H1 (cell line): ENCODE measurements around the gene LAMB1. TPM values are rescaled to one million over a fixed set of nuclear protein-coding genes. Genes with fewer than 3 reads are reported as not detected.

ENCODE experiments used
- CTCF ChIA-PET: fragments of 300-600 bp; sonication (Branson Sonifier 250); formaldehyde crosslinking; loops from one replicate; lab custom pipeline; 2021; ENCODE audit not compliant: partially characterized antibody; lab: Charles Lee
- POLR2A ChIA-PET: fragments of 300-600 bp; sonication (Branson Sonifier 250); formaldehyde crosslinking; loops from one replicate; lab custom pipeline; 2021; ENCODE audit warnings: inconsistent platforms; ENCODE audit not compliant: partially characterized antibody; lab: Charles Lee
- DNase-seq, 2 experiments: peaks; one replicate each; pipeline versions ENCODE4 v3.0.0 to v3.0.0-alpha.2; 2010 to 2022; ENCODE audit warnings: low spot score in 2 of 2, low read depth in 1 of 2, mixed read lengths in 1 of 2
- FAIRE-seq: peaks from 2 replicates; lab custom pipeline; 2011; peaks lifted over from hg19 to GRCh38; lab: Jason Lieb, UNC
- H2AFZ ChIP-seq: 2 replicates; pipeline ENCODE4 v1.8.1; 2012; ENCODE audit warnings: low read length, inconsistent platforms
- H2AK5ac ChIP-seq: 2 replicates; pipeline ENCODE4 v1.6.1; 2013; ENCODE audit warnings: low read depth, low read length
- H2BK120ac ChIP-seq: replicated peaks from 2 replicates; pipeline ENCODE3; 2013; ENCODE audit warnings: low read depth, low read length, inconsistent platforms
- H2BK12ac ChIP-seq: 2 replicates; pipeline ENCODE4 v1.6.1; 2013; ENCODE audit warnings: low read depth, low read length
- H2BK15ac ChIP-seq: 2 replicates; pipeline ENCODE4 v1.6.1; 2013; ENCODE audit warnings: low read length
- H2BK20ac ChIP-seq: 2 replicates; pipeline ENCODE4 v1.6.1; 2013; ENCODE audit warnings: low read length
- H2BK5ac ChIP-seq: 2 replicates; pipeline ENCODE4 v1.6.1; 2013; ENCODE audit warnings: low read depth, low read length
- H3K14ac ChIP-seq: 2 replicates; pipeline ENCODE4 v1.6.1; 2013; ENCODE audit warnings: inconsistent platforms; ENCODE audit not compliant: insufficient read length
- H3K18ac ChIP-seq: 2 replicates; pipeline ENCODE4 v1.6.1; 2013; ENCODE audit warnings: low read length; ENCODE audit errors: extremely low read depth
- H3K23ac ChIP-seq: 2 replicates; pipeline ENCODE4 v1.6.1; 2013; ENCODE audit warnings: inconsistent platforms; ENCODE audit not compliant: insufficient read length
- H3K23me2 ChIP-seq: 2 replicates; pipeline ENCODE4 v1.6.1; 2013; ENCODE audit warnings: low read depth, low read length
- H3K27ac ChIP-seq: 2 replicates; pipeline ENCODE4 v1.6.1; 2011; ENCODE audit warnings: low read depth, low read length, inconsistent platforms
- H3K27me3 ChIP-seq, 4 experiments: replicated peaks in 1 of 4; 1 replicate in 1 of 4; 2 replicates in 3 of 4; pipeline versions ENCODE4 v1.6.1 to v1.8.1; 2011 to 2013; ENCODE audit warnings: low read length in 3 of 4, mild to moderate bottlenecking in 3 of 4, inconsistent platforms in 2 of 4, mixed read lengths in 2 of 4, moderate library complexity in 1 of 4; ENCODE audit not compliant: control insufficient read depth in 3 of 4, insufficient read depth in 3 of 4; ENCODE audit errors: extremely low read depth in 1 of 4
- H3K36me3 ChIP-seq, 4 experiments: 2 replicates each; pipeline versions ENCODE4 v1.6.1 to v1.8.1; 2011 to 2013; ENCODE audit warnings: mild to moderate bottlenecking in 4 of 4, low read length in 3 of 4, moderate library complexity in 2 of 4, control low read depth in 1 of 4, inconsistent platforms in 1 of 4; ENCODE audit not compliant: insufficient read depth in 4 of 4, control insufficient read depth in 2 of 4
- H3K4ac ChIP-seq: replicated peaks from 2 replicates; pipeline ENCODE3; 2013; ENCODE audit warnings: low read length, low read depth, mixed read lengths, inconsistent platforms; ENCODE audit not compliant: insufficient read length
- H3K4me1 ChIP-seq, 4 experiments: replicated peaks in 1 of 4; 1 replicate in 1 of 4; 2 replicates in 3 of 4; pipeline versions ENCODE4 v1.6.1 to v1.8.1; 2011 to 2013; ENCODE audit warnings: low read length in 3 of 4, inconsistent platforms in 2 of 4, mixed read lengths in 1 of 4; ENCODE audit not compliant: insufficient read depth in 4 of 4, control insufficient read depth in 3 of 4
- H3K4me2 ChIP-seq, 2 experiments: 2 replicates each; pipeline versions ENCODE4 v1.6.1 to v1.8.1; 2011 to 2013; ENCODE audit warnings: low read depth in 2 of 2, low read length in 2 of 2, control low read depth in 1 of 2, inconsistent platforms in 1 of 2, mild to moderate bottlenecking in 1 of 2; ENCODE audit not compliant: insufficient read depth in 1 of 2
- H3K4me3 ChIP-seq, 4 experiments: fragments of 200-600, 300-600 bp in 1 of 4; sonication (generic), shearing (Covaris generic), sonication (Bioruptor Twin) in 1 of 4; 2 replicates each; pipeline versions ENCODE4 v1.5.1 to v1.8.1; 2011 to 2016; ENCODE audit warnings: low read length in 4 of 4, low read depth in 3 of 4, control low read depth in 2 of 4, inconsistent platforms in 2 of 4, mild to moderate bottlenecking in 2 of 4, mixed read lengths in 1 of 4, moderate library complexity in 1 of 4; ENCODE audit not compliant: insufficient read depth in 2 of 4; ENCODE audit errors: extremely low read depth in 1 of 4
- H3K56ac ChIP-seq: replicated peaks from 2 replicates; pipeline ENCODE3; 2013; ENCODE audit warnings: low read depth, mild to moderate bottlenecking, mixed read lengths, low read length, inconsistent platforms; ENCODE audit not compliant: insufficient read length
- H3K79me1 ChIP-seq: 2 replicates; pipeline ENCODE4 v1.6.1; 2013; ENCODE audit warnings: low read depth, low read length, control low read depth
- H3K79me2 ChIP-seq, 2 experiments: 2 replicates each; pipeline versions ENCODE4 v1.6.1 to v1.8.1; 2012 to 2013; ENCODE audit warnings: low read length in 2 of 2, mild to moderate bottlenecking in 2 of 2, inconsistent platforms in 1 of 2; ENCODE audit not compliant: insufficient read depth in 2 of 2, control insufficient read depth in 1 of 2
- H3K9ac ChIP-seq, 4 experiments: replicated peaks in 1 of 4; 1 replicate in 1 of 4; 2 replicates in 3 of 4; pipeline versions ENCODE4 v1.6.1 to v1.8.1; 2011 to 2013; ENCODE audit warnings: low read depth in 3 of 4, low read length in 3 of 4, control low read depth in 2 of 4, mild to moderate bottlenecking in 2 of 4, moderate library complexity in 2 of 4, inconsistent platforms in 1 of 4; ENCODE audit errors: extremely low read depth in 1 of 4
- H3K9me3 ChIP-seq, 2 experiments: 2 replicates each; pipeline versions ENCODE4 v1.6.1 to v1.8.1; 2012 to 2013; ENCODE audit warnings: mild to moderate bottlenecking in 2 of 2, moderate library complexity in 2 of 2, control low read depth in 1 of 2, inconsistent platforms in 1 of 2, low read depth in 1 of 2, low read length in 1 of 2, mixed read lengths in 1 of 2; ENCODE audit not compliant: insufficient read depth in 2 of 2
- H4K20me1 ChIP-seq, 2 experiments: replicated peaks in 1 of 2; 2 replicates each; pipeline versions ENCODE3 to v1.8.1; 2011 to 2013; ENCODE audit warnings: inconsistent platforms in 2 of 2, low read length in 2 of 2, mild to moderate bottlenecking in 1 of 2; ENCODE audit not compliant: insufficient read depth in 2 of 2, control insufficient read depth in 1 of 2
- H4K5ac ChIP-seq: 2 replicates; pipeline ENCODE4 v1.6.1; 2013; ENCODE audit warnings: low read length, low read depth, mixed read lengths, inconsistent platforms; ENCODE audit not compliant: insufficient read length
- H4K8ac ChIP-seq: 2 replicates; pipeline ENCODE4 v1.8.0; 2013; ENCODE audit warnings: mild to moderate bottlenecking, moderate library complexity, low read length, inconsistent platforms; ENCODE audit not compliant: insufficient read depth; ENCODE audit errors: extremely low read depth
- H4K91ac ChIP-seq: replicated peaks from 2 replicates; pipeline ENCODE3; 2013; ENCODE audit warnings: low read length, mixed read lengths, inconsistent platforms; ENCODE audit not compliant: insufficient read length
- BCL11A ChIP-seq, 2 experiments: IDR thresholded peaks; one replicate each; pipeline ENCODE4 v1.6.1; 2011; ENCODE audit warnings: low read depth in 2 of 2, low read length in 2 of 2, mild to moderate bottlenecking in 2 of 2
- CTBP2 ChIP-seq: IDR thresholded peaks from 2 replicates; pipeline ENCODE4 v1.7.0; 2011; ENCODE audit warnings: borderline replicate concordance, mild to moderate bottlenecking, moderate library complexity, mixed read lengths, low read length; ENCODE audit not compliant: insufficient read depth, insufficient read length
- GABPA ChIP-seq: IDR thresholded peaks from 2 replicates; pipeline ENCODE4 v1.6.1; 2011; ENCODE audit warnings: mild to moderate bottlenecking, low read length, moderate library complexity, borderline replicate concordance; ENCODE audit not compliant: insufficient read depth
- HDAC2 ChIP-seq, 2 experiments: fragments of 300-600 bp in 1 of 2; sonication (generic) in 1 of 2; IDR thresholded peaks; 2 replicates each; pipeline ENCODE4 v1.6.1; 2011 to 2012; ENCODE audit warnings: low read depth in 2 of 2, low read length in 2 of 2, mild to moderate bottlenecking in 2 of 2, moderate library complexity in 2 of 2, borderline replicate concordance in 1 of 2, inconsistent platforms in 1 of 2
- JUND ChIP-seq: IDR thresholded peaks from 2 replicates; pipeline ENCODE4 v1.6.1; 2011; ENCODE audit warnings: mild to moderate bottlenecking, improper control_type of control experiment, low read length
- MAFK ChIP-seq: IDR thresholded peaks from 2 replicates; pipeline ENCODE4 v1.6.1; 2012; ENCODE audit warnings: low read depth, mild to moderate bottlenecking, improper control_type of control experiment, low read length
- NANOG ChIP-seq: IDR thresholded peaks from 2 replicates; pipeline ENCODE4 v1.6.1; 2011; ENCODE audit warnings: low read length, low read depth, mild to moderate bottlenecking, inconsistent platforms; ENCODE audit not compliant: insufficient read depth, poor library complexity, severe bottlenecking
- NRF1 ChIP-seq: IDR thresholded peaks from 2 replicates; pipeline ENCODE4 v1.6.1; 2011; ENCODE audit warnings: mild to moderate bottlenecking, low read depth, low read length, improper control_type of control experiment
- POLR2AphosphoS5 ChIP-seq: IDR thresholded peaks from 2 replicates; pipeline ENCODE4 v1.6.1; 2011; ENCODE audit warnings: low read depth, low read length
- RFX5 ChIP-seq: IDR thresholded peaks from 2 replicates; pipeline ENCODE4 v1.6.1; 2011; ENCODE audit warnings: low read depth, low read length, improper control_type of control experiment, borderline replicate concordance
- WGBS, 2 experiments: shearing (Covaris generic) in 1 of 2; methylation state at CpG; one replicate each; pipeline versions ENCODE4 v1.1.6 to v1.1.7; 2013 to 2015; ENCODE audit warnings: low lambda C conversion rate in 2 of 2, mixed read lengths in 2 of 2, inconsistent platforms in 1 of 2, low coverage in 1 of 2, missing lambda C conversion rate in 1 of 2; ENCODE audit not compliant: insufficient replicate concordance in 2 of 2, insufficient coverage in 1 of 2, insufficient read length in 1 of 2; ENCODE audit errors: extremely low coverage in 1 of 2, missing lambda C conversion rate in 1 of 2; 5-methylcytosine and 5-hydroxymethylcytosine counted together
- polyA plus RNA-seq, 7 experiments: library from polyadenylated mRNA; depleted of rRNA in 3 of 7; stranded (reverse) in 5 of 7; unstranded in 2 of 7; fragments of >200 nt in 5 of 7; fragments of 200-250 nt in 2 of 7; gene quantifications; 1 replicate in 5 of 7; 2 replicates in 1 of 7; 4 replicates in 1 of 7; pipeline versions ENCODE4 v1.2.1 to v1.2.3, GENCODE V29; 2011 to 2013; ENCODE audit warnings: missing spikeins in 2 of 7, mixed read lengths in 2 of 7
- total RNA-seq: library from RNA; stranded (reverse); fragmentation: NEBNext Ultra II Directional; extraction: Animal tissue kit (Norgen Biotek cat#: 25700); gene quantifications from 2 replicates; pipeline ENCODE4 v1.2.1, GENCODE V29; 2021

The LAMB1 gene
- total and polyA plus RNA-seq, 2 of the 8 experiments (the other 6 are each of a cell fraction or from before 2014, with no cell fraction given) = 31.9 to 38.5 TPM

DNA sequence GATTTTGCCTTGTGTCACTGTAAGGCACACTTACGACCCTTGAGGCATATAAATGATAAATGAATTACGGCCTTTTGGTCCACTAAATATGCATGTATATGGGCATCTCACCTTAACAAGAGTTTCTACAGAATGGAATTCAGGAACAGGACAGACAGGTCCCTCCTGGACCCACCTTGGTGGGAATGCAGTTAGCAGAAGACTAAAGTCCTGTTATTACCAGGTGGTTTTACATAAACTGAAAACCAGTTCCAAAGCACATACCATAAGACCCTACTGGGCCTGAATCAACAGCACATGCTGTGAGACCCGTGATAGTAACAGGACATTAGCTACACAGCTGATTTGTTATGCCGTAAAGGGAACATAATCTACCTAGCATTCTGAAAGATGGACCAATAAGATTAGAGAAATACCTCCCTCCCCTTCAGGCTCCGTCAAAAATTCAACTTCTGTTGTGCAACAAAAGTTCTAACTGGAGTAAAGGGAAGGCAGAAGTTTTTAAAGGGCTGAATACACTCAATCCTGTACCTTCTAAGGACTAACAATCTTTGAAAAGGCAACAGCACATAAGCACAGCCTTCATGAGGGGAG, 24.0 kb downstream of the LAMB1 start:
- peaks cover 3 to 43% (median 6%) of the 10 kb centered on the region in 4 experiments; a peak in 6 of 8 replicates for H3K36me3 ChIP-seq
- no peak overlapping the region for H3K23ac ChIP-seq
- H3K9ac ChIP-seq = no peak overlapping the region
- H3K4ac ChIP-seq = no peak overlapping the region
- no peaks in the 10 kb centered on the region for H3K79me1 ChIP-seq
- no peak for TF ChIP-seq CTBP2
- TF ChIP-seq JUND = no peak
- TF ChIP-seq MAFK = no peak
- no peak for TF ChIP-seq BCL11A (IDR thresholded peaks at IDR 0.05; ENCODE audit: low read depth in 2 of 2, low read length in 2 of 2)
- TF ChIP-seq RFX5 = no peak
- no peak for TF ChIP-seq NANOG
- TF ChIP-seq POLR2AphosphoS5 = no peak
- no peak for TF ChIP-seq GABPA
- no peak for TF ChIP-seq NRF1
- TF ChIP-seq HDAC2 (IDR thresholded peaks at IDR 0.05; ENCODE audit: borderline replicate concordance in 1 of 2, low read depth in 2 of 2, low read length in 2 of 2) = no peak
- no peak overlapping the region for H3K18ac ChIP-seq
- FAIRE-seq = no peak
- no peak overlapping the region for H2BK12ac ChIP-seq
- H3K23me2 ChIP-seq = no peaks in the 10 kb centered on the region
- H3K9me3 ChIP-seq = no peaks in the 10 kb centered on the region
- no peak overlapping the region for H2BK20ac ChIP-seq
- H2AFZ ChIP-seq = no peak overlapping the region
- H3K27me3 ChIP-seq = no peaks in the 10 kb centered on the region
- no peak overlapping the region for H3K56ac ChIP-seq
- H3K4me3 ChIP-seq = no peak overlapping the region
- 92% methylated on average over 5 of the region's 5 CpGs; no CpG with 5 or more reads in 1 of the 2 experiments for WGBS, 2 experiments
- no peak overlapping the region for H3K14ac ChIP-seq
- H4K91ac ChIP-seq = no peak overlapping the region
- CTCF ChIA-PET = no interaction called here
- H4K5ac ChIP-seq = no peak overlapping the region
- no peak overlapping the region for H2AK5ac ChIP-seq
- DNase-seq = no peak
- no peak overlapping the region for H3K27ac ChIP-seq
- H4K20me1 ChIP-seq = no peaks in the 10 kb centered on the region
- no peak overlapping the region for H2BK120ac ChIP-seq
- H2BK15ac ChIP-seq = no peak overlapping the region
- no peak overlapping the region for H4K8ac ChIP-seq
- H2BK5ac ChIP-seq = no peak overlapping the region
- no peaks in the 10 kb centered on the region for H3K79me2 ChIP-seq
- POLR2A ChIA-PET = interaction anchor here (0.6 to 1.0 kb wide), 2 partner anchors 9 to 55 kb away, joined by 3 read pairs; no protein-coding TSS in a partner anchor
- H3K4me1 ChIP-seq = peaks cover 0 to 6% (median 4%) of the 10 kb centered on the region in 4 experiments; a peak in 5 of 7 replicates
- no peak overlapping the region for H3K4me2 ChIP-seq
